ENCODE measurements around the gene MT1M. TPM values are rescaled to one million over a fixed set of nuclear protein-coding genes. Genes with fewer than 3 reads are reported as not detected.

MT1M gene
- total RNA-seq, 1 experiment from 2014 or later, result 0.39 TPM

DNA sequence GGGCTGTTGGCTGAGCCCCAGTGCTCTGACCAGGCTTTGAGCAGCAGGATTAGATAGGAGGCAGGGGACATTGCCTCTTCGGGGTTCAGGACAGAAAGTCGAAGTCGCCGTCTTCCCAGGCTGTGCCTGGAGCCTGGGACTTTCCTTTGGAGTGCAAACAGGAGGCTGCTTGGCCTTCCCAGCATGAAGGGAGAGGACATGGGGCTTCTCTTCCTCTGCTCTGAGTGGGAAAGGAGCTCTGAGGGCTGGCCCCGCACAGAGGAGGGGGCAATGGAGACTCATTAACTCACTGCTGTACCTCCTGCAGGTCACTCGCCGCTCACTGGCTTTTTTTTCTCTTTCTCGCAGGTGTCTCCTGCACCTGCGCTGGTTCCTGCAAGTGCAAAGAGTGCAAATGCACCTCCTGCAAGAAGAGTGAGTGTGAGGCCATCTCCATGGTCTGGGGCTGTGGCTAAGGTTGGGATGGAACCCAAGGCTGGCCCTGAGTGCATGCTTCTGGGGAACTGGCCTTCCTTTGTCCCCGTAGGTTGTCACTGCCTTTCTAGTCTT is 25.9 kb downstream of the MT1M start:
- Histone ChIP-seq H3K9me3 (ENCODE audit: control insufficient read depth in 1 of 2, insufficient read depth in 1 of 2, low read depth in 1 of 2, low read length in 2 of 2) (no peaks in the 10 kb centered on the region), H3K27me3 (ENCODE audit: insufficient read depth, low read length) (no peaks in the 10 kb centered on the region), H3K4me2 (ENCODE audit: low read length) (peak overlapping the region; percentile 80), H3K9me2 (ENCODE audit: insufficient read depth) (no peaks in the 10 kb centered on the region), H3K79me2 (ENCODE audit: insufficient read depth, low read length) (no peaks in the 10 kb centered on the region), H3K27ac (ENCODE audit: low read depth, low read length) (no peak overlapping the region; the same call in 1 of the 2 replicates), H3K9ac (ENCODE audit: low read length) (peak overlapping the region; percentile 46; the same call in 1 of the 2 replicates), H4K20me1 (ENCODE audit: insufficient read depth) (no peaks in the 10 kb centered on the region), H3K4me1 (ENCODE audit: control insufficient read depth in 1 of 2, insufficient read depth in 2 of 2, low read length in 2 of 2) (peaks cover 19 to 48% of the 10 kb centered on the region in 2 experiments), H3K4me3 (replicated peaks in 1 of 2; ENCODE audit: low read depth in 1 of 2, low read length in 2 of 2) (peak overlapping the region in 1 of 2 experiments; percentile 55; a peak in 2 of 4 replicates), H2AFZ (ENCODE audit: low read depth, low read length, poor library complexity, severe bottlenecking) (no peak overlapping the region), H3K36me3 (ENCODE audit: control insufficient read depth in 1 of 2, insufficient read depth in 2 of 2, low read length in 2 of 2) (no peaks in the 10 kb centered on the region)
- DNase-seq (ENCODE audit: low read depth, low spot score) (no peak), ATAC-seq (no peak)
- POLR2A ChIA-PET, result interaction anchor here (1.0 to 3.8 kb wide), 2 partner anchors 32 to 50 kb away, joined by 3 to 17 read pairs; partner anchors contain the start of genes MT1E and MT2A
- intact Hi-C loops (cut with micrococcal nuclease), result no loop called here
- TF ChIP-seq RAD21 (IDR thresholded peaks at IDR 0.05; ENCODE audit: low read depth), result no peak
- no peak for TF ChIP-seq TCF7L2 (IDR thresholded peaks at IDR 0.05; ENCODE audit: borderline replicate concordance, extremely low read depth, insufficient read depth, insufficient read length)
- TF ChIP-seq, protein P1, sequence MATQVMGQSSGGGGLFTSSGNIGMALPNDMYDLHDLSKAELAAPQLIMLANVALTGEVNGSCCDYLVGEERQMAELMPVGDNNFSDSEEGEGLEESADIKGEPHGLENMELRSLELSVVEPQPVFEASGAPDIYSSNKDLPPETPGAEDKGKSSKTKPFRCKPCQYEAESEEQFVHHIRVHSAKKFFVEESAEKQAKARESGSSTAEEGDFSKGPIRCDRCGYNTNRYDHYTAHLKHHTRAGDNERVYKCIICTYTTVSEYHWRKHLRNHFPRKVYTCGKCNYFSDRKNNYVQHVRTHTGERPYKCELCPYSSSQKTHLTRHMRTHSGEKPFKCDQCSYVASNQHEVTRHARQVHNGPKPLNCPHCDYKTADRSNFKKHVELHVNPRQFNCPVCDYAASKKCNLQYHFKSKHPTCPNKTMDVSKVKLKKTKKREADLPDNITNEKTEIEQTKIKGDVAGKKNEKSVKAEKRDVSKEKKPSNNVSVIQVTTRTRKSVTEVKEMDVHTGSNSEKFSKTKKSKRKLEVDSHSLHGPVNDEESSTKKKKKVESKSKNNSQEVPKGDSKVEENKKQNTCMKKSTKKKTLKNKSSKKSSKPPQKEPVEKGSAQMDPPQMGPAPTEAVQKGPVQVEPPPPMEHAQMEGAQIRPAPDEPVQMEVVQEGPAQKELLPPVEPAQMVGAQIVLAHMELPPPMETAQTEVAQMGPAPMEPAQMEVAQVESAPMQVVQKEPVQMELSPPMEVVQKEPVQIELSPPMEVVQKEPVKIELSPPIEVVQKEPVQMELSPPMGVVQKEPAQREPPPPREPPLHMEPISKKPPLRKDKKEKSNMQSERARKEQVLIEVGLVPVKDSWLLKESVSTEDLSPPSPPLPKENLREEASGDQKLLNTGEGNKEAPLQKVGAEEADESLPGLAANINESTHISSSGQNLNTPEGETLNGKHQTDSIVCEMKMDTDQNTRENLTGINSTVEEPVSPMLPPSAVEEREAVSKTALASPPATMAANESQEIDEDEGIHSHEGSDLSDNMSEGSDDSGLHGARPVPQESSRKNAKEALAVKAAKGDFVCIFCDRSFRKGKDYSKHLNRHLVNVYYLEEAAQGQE (IDR thresholded peaks at IDR 0.05; ENCODE audit: low read depth), result no peak
- no peak for TF ChIP-seq EZH2 (IDR thresholded peaks at IDR 0.05)
- TF ChIP-seq, protein P2, sequence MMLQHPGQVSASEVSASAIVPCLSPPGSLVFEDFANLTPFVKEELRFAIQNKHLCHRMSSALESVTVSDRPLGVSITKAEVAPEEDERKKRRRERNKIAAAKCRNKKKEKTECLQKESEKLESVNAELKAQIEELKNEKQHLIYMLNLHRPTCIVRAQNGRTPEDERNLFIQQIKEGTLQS (IDR thresholded peaks at IDR 0.05), result no peak
- no peak for TF ChIP-seq CEBPB (IDR thresholded peaks at IDR 0.05; ENCODE audit: low read depth)
- RAD21 ChIA-PET (ENCODE audit: low non-redundant PET in 1 of 2, low total read pairs in 2 of 2, uncharacterized antibody in 2 of 2, unreplicated experiment in 2 of 2), result no interaction called here
- CTCF ChIA-PET, result no interaction called here
- BruUV-seq (replicated peaks), result no TSS peak
